DOHH2 (cell line): ENCODE results near the gene CDC42EP1.

Experiments
- H3F3A ChIP-seq: fragments of 200-600 bp; sonication (generic), shearing (Covaris generic); 2 replicates; pipeline ENCODE4 v1.6.0; 2016; ENCODE audit warnings: antibody characterized with exemption, mild to moderate bottlenecking; ENCODE audit not compliant: control insufficient read depth, insufficient read depth
- H3K27ac ChIP-seq: fragments of 200-600 bp; sonication (generic); 2 replicates; pipeline ENCODE4 v1.5.1; 2014; ENCODE audit warnings: low read depth, mild to moderate bottlenecking, low read length, moderate library complexity
- H3K27me3 ChIP-seq: fragments of 200-600 bp; sonication (generic); 2 replicates; pipeline ENCODE4 v1.6.1; 2014; ENCODE audit warnings: mild to moderate bottlenecking, low read length, mixed read lengths; ENCODE audit not compliant: control insufficient read depth
- H3K36me3 ChIP-seq: fragments of 200-600 bp; sonication (generic); 2 replicates; pipeline ENCODE4 v1.6.1; 2014; ENCODE audit warnings: mild to moderate bottlenecking, low read length, moderate library complexity, mixed read lengths; ENCODE audit not compliant: control insufficient read depth
- H3K4me1 ChIP-seq: fragments of 200-600 bp; sonication (generic); 2 replicates; pipeline ENCODE4 v1.6.1; 2014; ENCODE audit warnings: mild to moderate bottlenecking, low read length, mixed read lengths; ENCODE audit not compliant: control insufficient read depth
- H3K4me2 ChIP-seq: fragments of 200-600 bp; sonication (generic); 2 replicates; pipeline ENCODE4 v1.6.0; 2014; ENCODE audit warnings: mild to moderate bottlenecking, low read length, moderate library complexity
- H3K4me3 ChIP-seq: fragments of 200-600 bp; sonication (generic); 2 replicates; pipeline ENCODE4 v1.5.1; 2014; ENCODE audit warnings: mild to moderate bottlenecking, low read length, mixed read lengths
- H3K79me2 ChIP-seq: fragments of 200-600 bp; sonication (generic); 2 replicates; pipeline ENCODE4 v1.6.1; 2014; ENCODE audit warnings: mild to moderate bottlenecking, low read length, mixed read lengths; ENCODE audit not compliant: control insufficient read depth
- H3K9me2 ChIP-seq: fragments of 200-600 bp; sonication (generic); replicated peaks from 2 replicates; pipeline ENCODE4 v1.6.1; 2014; ENCODE audit warnings: mild to moderate bottlenecking, low read length, mixed read lengths; ENCODE audit not compliant: control insufficient read depth
- H3K9me3 ChIP-seq: fragments of 200-600 bp; sonication (generic); 2 replicates; pipeline ENCODE4 v1.6.1; 2014; ENCODE audit warnings: antibody characterized with exemption, low read length, mixed read lengths; ENCODE audit not compliant: control insufficient read depth, insufficient read depth
- H4K20me1 ChIP-seq: fragments of 200-600 bp; sonication (generic); 2 replicates; pipeline ENCODE4 v1.6.0; 2014; ENCODE audit warnings: low read depth, mild to moderate bottlenecking, antibody characterized with exemption, low read length, moderate library complexity; ENCODE audit not compliant: control insufficient read depth, insufficient read depth
- EZH2phosphoT487 ChIP-seq: fragments of 200-600 bp; sonication (generic); IDR thresholded peaks from 2 replicates; pipeline ENCODE4 v1.6.1; 2017; ENCODE audit warnings: borderline replicate concordance, mild to moderate bottlenecking, antibody characterized with exemption, low read length, moderate library complexity, mixed read lengths
- TF ChIP-seq, protein P1 (sequence below): fragments of 200-600 bp; sonication (generic); IDR thresholded peaks from one replicate; pipeline ENCODE4 v1.5.1; 2014; ENCODE audit warnings: antibody characterized with exemption, mild to moderate bottlenecking, low read depth, low read length; ENCODE audit not compliant: poor library complexity, severe bottlenecking

CDC42EP1 gene

DNA sequence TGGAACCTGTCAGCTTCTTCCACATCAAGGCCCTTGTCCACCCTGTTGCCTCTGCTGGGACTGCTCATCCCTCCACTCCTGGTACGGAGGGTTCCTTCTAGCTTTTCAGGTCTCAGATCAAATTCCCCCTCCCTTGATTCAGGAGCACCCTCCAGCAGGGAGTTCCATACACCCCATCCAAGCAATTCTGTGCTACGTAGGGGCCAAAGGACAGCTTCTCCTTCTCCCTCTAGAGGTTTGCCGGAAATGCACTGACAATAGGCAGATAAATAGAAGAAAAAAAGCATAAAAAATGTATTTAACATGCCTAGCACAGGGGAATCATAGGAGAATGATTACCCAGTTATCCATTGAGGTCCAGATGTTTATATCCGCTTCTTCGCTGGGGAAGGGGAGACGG lies 37.8 kb upstream of the CDC42EP1 start:
- H3K9me2 ChIP-seq: no peaks in the 10 kb centered on the region
- no peaks in the 10 kb centered on the region for H3K9me3 ChIP-seq
- H3K36me3 ChIP-seq: no peaks in the 10 kb centered on the region
- H3K4me3 ChIP-seq: no peak overlapping the region
- H3K4me1 ChIP-seq: no peaks in the 10 kb centered on the region
- H3K27ac ChIP-seq: no peak overlapping the region
- peaks cover 16% of the 10 kb centered on the region; the same call in 1 of the 2 replicates for H3K27me3 ChIP-seq
- no peaks in the 10 kb centered on the region for H3F3A ChIP-seq
- no peaks in the 10 kb centered on the region for H3K79me2 ChIP-seq
- no peak overlapping the region for H3K4me2 ChIP-seq
- TF ChIP-seq, protein P1, sequence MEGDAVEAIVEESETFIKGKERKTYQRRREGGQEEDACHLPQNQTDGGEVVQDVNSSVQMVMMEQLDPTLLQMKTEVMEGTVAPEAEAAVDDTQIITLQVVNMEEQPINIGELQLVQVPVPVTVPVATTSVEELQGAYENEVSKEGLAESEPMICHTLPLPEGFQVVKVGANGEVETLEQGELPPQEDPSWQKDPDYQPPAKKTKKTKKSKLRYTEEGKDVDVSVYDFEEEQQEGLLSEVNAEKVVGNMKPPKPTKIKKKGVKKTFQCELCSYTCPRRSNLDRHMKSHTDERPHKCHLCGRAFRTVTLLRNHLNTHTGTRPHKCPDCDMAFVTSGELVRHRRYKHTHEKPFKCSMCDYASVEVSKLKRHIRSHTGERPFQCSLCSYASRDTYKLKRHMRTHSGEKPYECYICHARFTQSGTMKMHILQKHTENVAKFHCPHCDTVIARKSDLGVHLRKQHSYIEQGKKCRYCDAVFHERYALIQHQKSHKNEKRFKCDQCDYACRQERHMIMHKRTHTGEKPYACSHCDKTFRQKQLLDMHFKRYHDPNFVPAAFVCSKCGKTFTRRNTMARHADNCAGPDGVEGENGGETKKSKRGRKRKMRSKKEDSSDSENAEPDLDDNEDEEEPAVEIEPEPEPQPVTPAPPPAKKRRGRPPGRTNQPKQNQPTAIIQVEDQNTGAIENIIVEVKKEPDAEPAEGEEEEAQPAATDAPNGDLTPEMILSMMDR: no peak
- no peak for TF ChIP-seq EZH2phosphoT487
- H4K20me1 ChIP-seq: no peaks in the 10 kb centered on the region

DNA sequence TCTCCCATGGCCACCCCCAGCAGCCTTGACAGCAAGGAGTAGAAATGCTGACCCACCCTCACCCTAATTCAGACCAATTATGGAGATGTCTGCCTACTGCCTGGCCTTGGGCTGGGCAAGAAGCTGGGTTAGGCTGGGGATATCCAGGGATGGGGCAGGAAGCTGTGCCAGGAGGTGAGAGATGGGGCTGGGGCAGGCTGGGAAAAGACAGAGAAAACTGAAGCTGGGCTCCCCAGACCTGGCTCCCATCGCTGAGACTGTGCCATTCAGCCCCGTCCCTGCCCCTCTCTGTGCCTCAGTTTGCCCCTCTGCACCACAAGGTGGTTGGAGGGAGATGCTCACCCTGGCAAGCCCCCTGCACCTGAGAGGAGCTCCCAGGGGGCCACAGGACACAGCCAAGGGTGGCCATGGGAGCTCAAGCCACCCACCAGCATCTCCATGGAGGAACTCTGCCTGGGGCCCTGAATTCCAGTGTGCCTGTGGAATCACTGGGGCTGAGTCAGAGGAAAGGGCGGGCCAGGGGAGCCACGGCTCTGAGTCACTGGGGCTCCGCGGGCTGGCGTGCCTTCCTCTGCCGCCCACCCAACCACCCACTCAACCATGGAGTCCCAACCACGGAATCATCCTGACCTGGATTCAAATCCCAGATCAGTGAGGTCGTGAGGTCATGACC lies 35.1 kb upstream of the CDC42EP1 start:
- H3K27ac ChIP-seq: no peak overlapping the region
- H3K4me1 ChIP-seq: no peaks in the 10 kb centered on the region
- no peak overlapping the region for H3K4me3 ChIP-seq
- H3K9me2 ChIP-seq: no peaks in the 10 kb centered on the region
- no peaks in the 10 kb centered on the region for H4K20me1 ChIP-seq
- no peaks in the 10 kb centered on the region for H3K9me3 ChIP-seq
- H3K27me3 ChIP-seq: peaks cover 11% of the 10 kb centered on the region; the same call in 1 of the 2 replicates
- no peaks in the 10 kb centered on the region for H3F3A ChIP-seq
- H3K4me2 ChIP-seq: no peak overlapping the region
- H3K36me3 ChIP-seq: no peaks in the 10 kb centered on the region
- no peaks in the 10 kb centered on the region for H3K79me2 ChIP-seq
- no peak for TF ChIP-seq EZH2phosphoT487
- TF ChIP-seq, protein P1: no peak

DNA sequence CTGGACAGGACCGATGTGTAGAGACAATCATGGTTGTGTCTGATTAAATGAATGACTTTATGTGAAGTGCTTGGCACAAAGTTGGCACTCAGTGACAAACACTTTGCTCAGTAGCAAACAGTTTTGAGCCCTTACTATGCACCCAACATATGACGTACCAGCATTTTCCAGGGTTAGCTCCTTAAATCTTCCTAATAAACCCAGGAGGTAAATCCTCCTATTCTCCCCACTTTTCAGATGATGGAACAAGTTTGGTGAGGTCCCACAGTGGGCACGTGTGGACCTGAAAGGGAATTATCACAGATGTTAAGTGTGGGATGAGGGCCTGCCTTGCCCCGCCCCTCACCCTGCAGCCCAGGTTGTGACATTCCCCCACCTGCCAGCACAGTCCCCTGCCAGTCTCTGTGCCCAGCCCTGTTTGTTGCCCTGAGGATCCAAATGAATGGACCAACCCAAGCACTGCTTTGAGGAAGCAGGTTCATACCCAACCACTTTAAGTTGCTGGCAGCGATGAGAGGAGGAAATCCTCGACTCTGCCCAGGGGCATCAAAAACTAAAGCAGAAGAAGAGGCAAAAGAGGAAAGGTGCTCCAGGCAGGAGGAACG lies 34.4 kb upstream of the CDC42EP1 start:
- Histone ChIP-seq H3F3A (no peaks in the 10 kb centered on the region), H4K20me1 (no peaks in the 10 kb centered on the region), H3K4me1 (no peaks in the 10 kb centered on the region), H3K79me2 (no peaks in the 10 kb centered on the region), H3K4me3 (no peak overlapping the region), H3K27ac (no peak overlapping the region), H3K9me2 (no peaks in the 10 kb centered on the region), H3K27me3 (peaks cover 14% of the 10 kb centered on the region; the same call in 1 of the 2 replicates), H3K9me3 (no peaks in the 10 kb centered on the region), H3K4me2 (no peak overlapping the region), H3K36me3 (no peaks in the 10 kb centered on the region)
- TF ChIP-seq EZH2phosphoT487: no peak
- TF ChIP-seq, protein P1: no peak
